Mammary epithelial cell (primary cell): ENCODE data around the gene SKP2.

Experiments used
- EZH2 ChIP-seq: IDR thresholded peaks from 2 replicates; pipeline ENCODE4 v1.6.1; 2012; ENCODE audit warnings: low read length, inconsistent platforms, borderline replicate concordance
- TF ChIP-seq, protein P1 (sequence below), 2 donors: IDR thresholded peaks in 1 of 2; conservative IDR thresholded peaks in 1 of 2; 2 replicates each; pipeline ENCODE4 v1.5.1; 2011 to 2012; ENCODE audit warnings: inconsistent platforms in 2 of 2, low read length in 2 of 2, mild to moderate bottlenecking in 2 of 2, control low read depth in 1 of 2, low read depth in 1 of 2; ENCODE audit not compliant: insufficient read depth in 1 of 2; ENCODE audit errors: extremely low read depth in 1 of 2

DNA sequence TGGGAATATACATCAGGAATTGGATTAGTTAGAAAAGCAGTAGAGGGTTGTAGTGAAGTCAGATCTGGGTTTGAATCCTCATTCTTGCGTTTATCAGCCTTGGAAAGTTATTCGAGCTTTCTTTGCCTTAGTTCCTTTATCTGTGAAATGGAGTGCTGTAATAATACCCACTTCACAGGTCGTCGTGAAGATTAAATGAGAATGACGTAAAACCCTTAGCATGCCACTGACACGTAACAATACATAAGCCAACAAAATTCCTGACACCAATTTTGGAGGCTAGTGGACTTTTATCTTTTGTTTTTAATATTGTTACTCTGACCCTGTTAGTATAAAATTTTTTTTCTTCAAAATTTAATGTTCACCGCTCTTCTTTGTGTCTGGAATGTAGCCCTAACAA lies 3.4 kb downstream of the SKP2 start:
- TF ChIP-seq, protein P1, sequence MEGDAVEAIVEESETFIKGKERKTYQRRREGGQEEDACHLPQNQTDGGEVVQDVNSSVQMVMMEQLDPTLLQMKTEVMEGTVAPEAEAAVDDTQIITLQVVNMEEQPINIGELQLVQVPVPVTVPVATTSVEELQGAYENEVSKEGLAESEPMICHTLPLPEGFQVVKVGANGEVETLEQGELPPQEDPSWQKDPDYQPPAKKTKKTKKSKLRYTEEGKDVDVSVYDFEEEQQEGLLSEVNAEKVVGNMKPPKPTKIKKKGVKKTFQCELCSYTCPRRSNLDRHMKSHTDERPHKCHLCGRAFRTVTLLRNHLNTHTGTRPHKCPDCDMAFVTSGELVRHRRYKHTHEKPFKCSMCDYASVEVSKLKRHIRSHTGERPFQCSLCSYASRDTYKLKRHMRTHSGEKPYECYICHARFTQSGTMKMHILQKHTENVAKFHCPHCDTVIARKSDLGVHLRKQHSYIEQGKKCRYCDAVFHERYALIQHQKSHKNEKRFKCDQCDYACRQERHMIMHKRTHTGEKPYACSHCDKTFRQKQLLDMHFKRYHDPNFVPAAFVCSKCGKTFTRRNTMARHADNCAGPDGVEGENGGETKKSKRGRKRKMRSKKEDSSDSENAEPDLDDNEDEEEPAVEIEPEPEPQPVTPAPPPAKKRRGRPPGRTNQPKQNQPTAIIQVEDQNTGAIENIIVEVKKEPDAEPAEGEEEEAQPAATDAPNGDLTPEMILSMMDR (conservative IDR thresholded peaks at IDR 0.05 in 1 of 2, IDR thresholded peaks at IDR 0.05 in 1 of 2; ENCODE audit: extremely low read depth in 1 of 2, insufficient read depth in 1 of 2, low read depth in 1 of 2, low read length in 2 of 2): no peak
- TF ChIP-seq EZH2: no peak
